K562 (cell line): ENCODE data around the gene FGF2. TPM values are rescaled to one million over a fixed set of nuclear protein-coding genes. Genes with fewer than 3 reads are reported as not detected.

Source experiments
- ATAC-seq: fragments of 200-7000 bp; cut with Tn5 transposase; 3 replicates; pipeline ENCODE4 v1.9.1; 2020; ENCODE audit warnings: moderate library complexity
- BruUV-seq: library from RNA; stranded (reverse); fragments of 400-500 nt; replicated peaks from 2 replicates; lab custom pipeline; 2021; lab: Mats Ljungman, UMichigan
- CTCF ChIA-PET: fragments of 300-600 bp; formaldehyde crosslinking; extraction: SDS; loops from one replicate; lab custom pipeline; 2021; ENCODE audit warnings: low intra/inter-chr PET ratio; lab: Yijun Ruan, JAX
- POLR2A ChIA-PET: fragments of 300-600, 350-650 bp; sonication (Branson Sonifier 250); formaldehyde crosslinking; extraction: SDS; loops from one replicate; lab custom pipeline; 2021; ENCODE audit warnings: antibody characterized with exemption, inconsistent platforms; lab: Yijun Ruan, JAX
- DNase-seq, 4 experiments: peaks; one replicate each; pipeline versions ENCODE4 v3.0.0 to v3.0.0-alpha.2; 2011 to 2018; ENCODE audit warnings: low spot score in 3 of 4, mixed read lengths in 3 of 4; ENCODE audit errors: extremely low read depth in 1 of 4
- FAIRE-seq: peaks from 2 replicates; lab custom pipeline; 2011; peaks lifted over from hg19 to GRCh38; lab: Jason Lieb, UNC
- H2AFZ ChIP-seq: 2 replicates; pipeline ENCODE4 v1.6.0; 2011; ENCODE audit warnings: low read depth, low read length, control low read depth, inconsistent platforms
- H3K27ac ChIP-seq: fragments of 200-600 bp; 3 replicates; pipeline ENCODE4 v1.8.0; 2011; ENCODE audit warnings: low read depth, mild to moderate bottlenecking, control low read depth, inconsistent platforms, low read length, moderate library complexity, mixed read lengths; ENCODE audit errors: extremely low read depth
- H3K27me3 ChIP-seq, 2 experiments: fragments of 300-600 bp in 1 of 2; 2 replicates in 1 of 2; 3 replicates in 1 of 2; pipeline versions ENCODE4 v1.6.0 to v1.8.0; 2011; ENCODE audit warnings: inconsistent platforms in 2 of 2, low read length in 2 of 2, mild to moderate bottlenecking in 1 of 2, mixed read lengths in 1 of 2, moderate library complexity in 1 of 2; ENCODE audit not compliant: control insufficient read depth in 2 of 2, insufficient read depth in 2 of 2
- H3K36me3 ChIP-seq: fragments of 300-600 bp; 3 replicates; pipeline ENCODE4 v1.8.0; 2011; ENCODE audit warnings: mild to moderate bottlenecking, low read length, inconsistent platforms; ENCODE audit not compliant: control insufficient read depth, insufficient read depth
- H3K4me1 ChIP-seq, 2 experiments: fragments of 200-600 bp in 1 of 2; replicated peaks in 1 of 2; 2 replicates in 1 of 2; 3 replicates in 1 of 2; pipeline versions ENCODE4 v1.5.1 to v1.8.0; 2011; ENCODE audit warnings: inconsistent platforms in 2 of 2, low read length in 2 of 2, mild to moderate bottlenecking in 1 of 2, mixed read lengths in 1 of 2, moderate library complexity in 1 of 2; ENCODE audit not compliant: control insufficient read depth in 2 of 2, insufficient read depth in 2 of 2
- H3K4me2 ChIP-seq: 2 replicates; pipeline ENCODE4 v1.6.1; 2011; ENCODE audit warnings: low read length, control low read depth, inconsistent platforms, mixed read lengths; ENCODE audit not compliant: insufficient read depth
- H3K4me3 ChIP-seq: fragments of 200-600 bp; sonication (generic), shearing (Covaris generic); 2 replicates; pipeline ENCODE4 v1.5.1; 2016; ENCODE audit warnings: control low read depth, inconsistent platforms
- H3K79me2 ChIP-seq: fragments of 200-600 bp; 3 replicates; pipeline ENCODE4 v1.8.0; 2011; ENCODE audit warnings: low read length, inconsistent platforms; ENCODE audit not compliant: control insufficient read depth, insufficient read depth
- H3K9ac ChIP-seq, 2 experiments: 2 replicates each; pipeline versions ENCODE4 v1.6.0 to v1.6.1; 2011; ENCODE audit warnings: low read depth in 2 of 2, low read length in 2 of 2, control low read depth in 1 of 2, inconsistent platforms in 1 of 2, mild to moderate bottlenecking in 1 of 2, mixed read lengths in 1 of 2; ENCODE audit not compliant: insufficient read depth in 1 of 2
- H3K9me1 ChIP-seq: one replicate; pipeline ENCODE4 v1.6.0; 2011; ENCODE audit warnings: inconsistent platforms, mild to moderate bottlenecking, low read length, moderate library complexity; ENCODE audit not compliant: control insufficient read depth, insufficient read depth
- H3K9me3 ChIP-seq: replicated peaks from 2 replicates; pipeline ENCODE4 v1.5.1; 2011; ENCODE audit warnings: low read depth, low read length, inconsistent platforms; ENCODE audit not compliant: control insufficient read depth, insufficient read depth
- H4K20me1 ChIP-seq: replicated peaks from 2 replicates; pipeline ENCODE4 v1.6.1; 2011; ENCODE audit warnings: low read length, inconsistent platforms, mixed read lengths; ENCODE audit not compliant: control insufficient read depth, insufficient read depth
- CBFA2T2 ChIP-seq: fragments of 450-650 bp; conservative IDR thresholded peaks from 2 replicates; pipeline ENCODE4 v1.6.1; 2017; ENCODE audit warnings: mild to moderate bottlenecking
- ELK1 ChIP-seq: sonication (generic); formaldehyde crosslinking; IDR thresholded peaks from 2 replicates; pipeline ENCODE4 v1.8.1; 2022; ENCODE audit warnings: missing genetic modification reagents
- HSF4 ChIP-seq: fragments of 250-450 bp; sonication (Bioruptor Pico); IDR thresholded peaks from 2 replicates; pipeline ENCODE4 v2.1.2; 2022; ENCODE audit warnings: mild to moderate bottlenecking, moderate library complexity, borderline replicate concordance
- KDM1A ChIP-seq, 2 experiments: fragments of 450-650 bp; IDR thresholded peaks; 2 replicates each; pipeline ENCODE4 v1.6.1; 2016; ENCODE audit warnings: mild to moderate bottlenecking in 2 of 2
- KDM4B ChIP-seq, 2 experiments: fragments of 450-650 bp in 1 of 2; sonication (generic) in 1 of 2; IDR thresholded peaks; 2 replicates each; pipeline ENCODE4 v1.6.1; 2016 to 2017; ENCODE audit warnings: borderline replicate concordance in 2 of 2, antibody characterized with exemption in 1 of 2, low read depth in 1 of 2, mild to moderate bottlenecking in 1 of 2
- NCOA4 ChIP-seq: fragments of 450-650 bp; IDR thresholded peaks from 2 replicates; pipeline ENCODE4 v1.6.1; 2018; ENCODE audit warnings: mild to moderate bottlenecking; ENCODE audit not compliant: partially characterized antibody
- NFE2 ChIP-seq: IDR thresholded peaks from 2 replicates; pipeline ENCODE4 v1.6.1; 2014; ENCODE audit warnings: antibody characterized with exemption, low read depth
- PRDM10 ChIP-seq: fragments of 450-650 bp; IDR thresholded peaks from 2 replicates; pipeline ENCODE4 v1.6.1; 2018; ENCODE audit not compliant: partially characterized antibody
- SMARCA4 ChIP-seq: fragments of 450-650 bp; IDR thresholded peaks from 2 replicates; pipeline ENCODE4 v1.6.1; 2016
- SMC3 ChIP-seq: conservative IDR thresholded peaks from 2 replicates; pipeline ENCODE4 v1.6.1; 2011; ENCODE audit warnings: low read depth, low read length, improper control_type of control experiment; ENCODE audit not compliant: insufficient read depth
- ZFP91 ChIP-seq: sonication (generic); formaldehyde crosslinking; IDR thresholded peaks from 2 replicates; pipeline ENCODE4 v1.8.0; 2022; ENCODE audit warnings: mild to moderate bottlenecking, missing genetic modification reagents
- ZNF707 ChIP-seq: fragments of 250-450 bp; sonication (Bioruptor Pico); conservative IDR thresholded peaks from 2 replicates; pipeline ENCODE4 v1.8.0; 2022; ENCODE audit warnings: inconsistent platforms, mild to moderate bottlenecking, moderate library complexity
- WGBS: fragments of 100-300 bp; shearing (Covaris generic); methylation state at CpG from one replicate; pipeline ENCODE4 v1.1.6; 2016; ENCODE audit warnings: low coverage, mixed read lengths; ENCODE audit not compliant: insufficient coverage; ENCODE audit errors: missing lambda C conversion rate; 5-methylcytosine and 5-hydroxymethylcytosine counted together
- in situ Hi-C: fragments of 300-500 bp; cut with MboI; formaldehyde crosslinking; loops from 4 replicates; pipeline ENCODE4 v1.15.0; 2018; ENCODE audit warnings: inconsistent platforms, mixed read lengths
- intact Hi-C: fragments of 100-400 bp; cut with micrococcal nuclease; formaldehyde crosslinking; loops from 2 replicates; pipeline ENCODE4 v1.14.2; 2022
- polyA plus RNA-seq, 8 experiments: library from polyadenylated mRNA; depleted of rRNA in 4 of 8; stranded (reverse) in 5 of 8; unstranded in 3 of 8; fragments of >200 nt; fragmentation: Nextera tagmentation in 2 of 8; fragmentation: Illumina TruSeq in 1 of 8; extraction: Ambion mirVana in 2 of 8; extraction: Trizol in 1 of 8; gene quantifications; 2 replicates each; pipeline versions ENCODE4 v1.2.1 to v1.2.3, GENCODE V29; 2011 to 2014; ENCODE audit warnings: inconsistent platforms in 1 of 8, missing spikeins in 1 of 8
- total RNA-seq, 7 experiments: library from RNA; depleted of rRNA in 6 of 7; stranded (reverse); fragments of >200 nt in 6 of 7; fragmentation: Illumina TruSeq in 2 of 7; extraction: Trizol in 2 of 7; gene quantifications; 2 replicates each; pipeline versions ENCODE4 v1.2.1 to v1.2.3, GENCODE V29; 2011 to 2021; ENCODE audit warnings: low replicate concordance in 1 of 7
- TF ChIP-seq, protein P1 (sequence below): fragments of 450-650 bp; formaldehyde crosslinking; IDR thresholded peaks from 2 replicates; pipeline ENCODE4 v1.4.0; 2020; ENCODE audit warnings: mild to moderate bottlenecking, moderate library complexity
- TF ChIP-seq, protein P2 (sequence below): sonication (generic); formaldehyde crosslinking; IDR thresholded peaks from 2 replicates; pipeline ENCODE4 v1.8.0; 2022; ENCODE audit warnings: mild to moderate bottlenecking, low read depth, missing genetic modification reagents

Gene FGF2
- total and polyA plus RNA-seq, 9 of the 15 experiments (the other 6 are each of a cell fraction or from before 2014, with no cell fraction given) = 2.5 to 19.4 (median 9.2) TPM

GRCh38 chr4:122821092-122821491 lies 5.5 kb upstream of the FGF2 start:
- intact Hi-C loops = no loop called here
- TF ChIP-seq CBFA2T2 = peak; percentile 58
- TF ChIP-seq, protein P1, sequence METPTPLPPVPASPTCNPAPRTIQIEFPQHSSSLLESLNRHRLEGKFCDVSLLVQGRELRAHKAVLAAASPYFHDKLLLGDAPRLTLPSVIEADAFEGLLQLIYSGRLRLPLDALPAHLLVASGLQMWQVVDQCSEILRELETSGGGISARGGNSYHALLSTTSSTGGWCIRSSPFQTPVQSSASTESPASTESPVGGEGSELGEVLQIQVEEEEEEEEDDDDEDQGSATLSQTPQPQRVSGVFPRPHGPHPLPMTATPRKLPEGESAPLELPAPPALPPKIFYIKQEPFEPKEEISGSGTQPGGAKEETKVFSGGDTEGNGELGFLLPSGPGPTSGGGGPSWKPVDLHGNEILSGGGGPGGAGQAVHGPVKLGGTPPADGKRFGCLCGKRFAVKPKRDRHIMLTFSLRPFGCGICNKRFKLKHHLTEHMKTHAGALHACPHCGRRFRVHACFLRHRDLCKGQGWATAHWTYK (CRISPR knock-in tag) = no peak
- no peak for TF ChIP-seq KDM4B (IDR thresholded peaks at IDR 0.05; ENCODE audit: borderline replicate concordance in 2 of 2, low read depth in 1 of 2)
- TF ChIP-seq NFE2 = no peak
- TF ChIP-seq KDM1A (IDR thresholded peaks at IDR 0.05) = peak in 1 of 2 experiments; percentile 46; a peak in 1 of 4 replicates
- TF ChIP-seq PRDM10 = no peak
- TF ChIP-seq, protein P2, sequence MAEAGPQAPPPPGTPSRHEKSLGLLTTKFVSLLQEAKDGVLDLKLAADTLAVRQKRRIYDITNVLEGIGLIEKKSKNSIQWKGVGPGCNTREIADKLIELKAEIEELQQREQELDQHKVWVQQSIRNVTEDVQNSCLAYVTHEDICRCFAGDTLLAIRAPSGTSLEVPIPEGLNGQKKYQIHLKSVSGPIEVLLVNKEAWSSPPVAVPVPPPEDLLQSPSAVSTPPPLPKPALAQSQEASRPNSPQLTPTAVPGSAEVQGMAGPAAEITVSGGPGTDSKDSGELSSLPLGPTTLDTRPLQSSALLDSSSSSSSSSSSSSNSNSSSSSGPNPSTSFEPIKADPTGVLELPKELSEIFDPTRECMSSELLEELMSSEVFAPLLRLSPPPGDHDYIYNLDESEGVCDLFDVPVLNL (CRISPR knock-in tag) = no peak
- TF ChIP-seq ZNF707 (CRISPR knock-in tag) = no peak
- no peak for TF ChIP-seq NCOA4
- TF ChIP-seq SMC3 = no peak
- no peak for TF ChIP-seq ELK1 (CRISPR knock-in tag)
- no peak for TF ChIP-seq HSF4 (CRISPR knock-in tag)
- TF ChIP-seq SMARCA4 = peak; percentile 16; the same call in 1 of the 2 replicates
- no peak for TF ChIP-seq ZFP91 (CRISPR knock-in tag)

More at GRCh38 chr4:122821092-122821491, 5.5 kb upstream of the FGF2 start:
- DNase-seq (peak in 1 of 4 experiments; percentile 24), ATAC-seq (peak; percentile 14), FAIRE-seq (no peak)
- H3K9ac ChIP-seq = no peak overlapping the region; a peak in 1 of 4 replicates
- no peaks in the 10 kb centered on the region for H3K79me2 ChIP-seq
- ChIA-PET CTCF (no interaction called here), POLR2A (interaction anchor here (0.6 kb wide), 1 partner anchor 25 kb away, joined by 3 read pairs; no protein-coding TSS in a partner anchor)
- H3K36me3 ChIP-seq = no peaks in the 10 kb centered on the region
- H3K4me2 ChIP-seq = no peak overlapping the region
- peaks cover 0 to 29% of the 10 kb centered on the region in 2 experiments; a peak in 2 of 5 replicates for H3K4me1 ChIP-seq
- no peak overlapping the region for H3K27ac ChIP-seq
- no peaks in the 10 kb centered on the region for H3K9me3 ChIP-seq
- no peaks in the 10 kb centered on the region for H4K20me1 ChIP-seq
- no peaks in the 10 kb centered on the region for H3K27me3 ChIP-seq
- no peaks in the 10 kb centered on the region for H3K9me1 ChIP-seq
- WGBS = 54% methylated on average over 1 of the region's 1 CpG
- no peak overlapping the region for H3K4me3 ChIP-seq
- H2AFZ ChIP-seq = no peak overlapping the region
- in situ Hi-C loops = no loop called here
- BruUV-seq = no TSS peak
